ENCODE data around the gene ZNF77.
"Not testable (repeated sequence)": the region's sequence is repeated elsewhere in the genome, so short reads cannot be mapped to it uniquely, and the experiment has no call there.

DNA sequence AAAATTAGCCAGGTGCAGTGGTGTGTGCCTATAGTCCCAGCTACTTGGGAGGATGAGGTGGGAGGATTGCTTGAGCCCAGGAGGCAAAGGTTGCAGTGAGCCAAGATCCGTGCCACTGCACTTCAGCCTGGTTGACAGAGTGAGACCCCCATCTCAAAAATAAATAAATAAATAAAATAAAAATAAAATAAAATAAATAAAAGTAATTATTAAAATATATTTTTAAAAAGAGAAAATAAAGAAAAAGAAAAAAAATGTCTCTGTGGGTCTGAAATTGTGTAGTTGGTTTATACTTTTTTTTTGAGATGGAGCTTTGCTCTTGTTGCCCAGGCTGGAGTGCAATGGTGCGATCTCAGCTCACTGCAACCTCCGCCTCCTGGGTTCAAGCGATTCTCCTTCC lies 8.9 kb downstream of the ZNF77 start:
- TF ChIP-seq, protein P1, sequence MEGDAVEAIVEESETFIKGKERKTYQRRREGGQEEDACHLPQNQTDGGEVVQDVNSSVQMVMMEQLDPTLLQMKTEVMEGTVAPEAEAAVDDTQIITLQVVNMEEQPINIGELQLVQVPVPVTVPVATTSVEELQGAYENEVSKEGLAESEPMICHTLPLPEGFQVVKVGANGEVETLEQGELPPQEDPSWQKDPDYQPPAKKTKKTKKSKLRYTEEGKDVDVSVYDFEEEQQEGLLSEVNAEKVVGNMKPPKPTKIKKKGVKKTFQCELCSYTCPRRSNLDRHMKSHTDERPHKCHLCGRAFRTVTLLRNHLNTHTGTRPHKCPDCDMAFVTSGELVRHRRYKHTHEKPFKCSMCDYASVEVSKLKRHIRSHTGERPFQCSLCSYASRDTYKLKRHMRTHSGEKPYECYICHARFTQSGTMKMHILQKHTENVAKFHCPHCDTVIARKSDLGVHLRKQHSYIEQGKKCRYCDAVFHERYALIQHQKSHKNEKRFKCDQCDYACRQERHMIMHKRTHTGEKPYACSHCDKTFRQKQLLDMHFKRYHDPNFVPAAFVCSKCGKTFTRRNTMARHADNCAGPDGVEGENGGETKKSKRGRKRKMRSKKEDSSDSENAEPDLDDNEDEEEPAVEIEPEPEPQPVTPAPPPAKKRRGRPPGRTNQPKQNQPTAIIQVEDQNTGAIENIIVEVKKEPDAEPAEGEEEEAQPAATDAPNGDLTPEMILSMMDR (IDR thresholded peaks at IDR 0.05): not testable (repeated sequence)
- not testable (repeated sequence) for TF ChIP-seq POLR2A (IDR thresholded peaks at IDR 0.05)

Measured in thyroid gland (tissue), 4 donors.